ENCODE measurements around the gene SERINC3. TPM values are rescaled to one million over a fixed set of nuclear protein-coding genes. Genes with fewer than 3 reads are reported as not detected.

SERINC3 gene
- total RNA-seq, 1 experiment from 2014 or later, result 41.3 TPM

DNA sequence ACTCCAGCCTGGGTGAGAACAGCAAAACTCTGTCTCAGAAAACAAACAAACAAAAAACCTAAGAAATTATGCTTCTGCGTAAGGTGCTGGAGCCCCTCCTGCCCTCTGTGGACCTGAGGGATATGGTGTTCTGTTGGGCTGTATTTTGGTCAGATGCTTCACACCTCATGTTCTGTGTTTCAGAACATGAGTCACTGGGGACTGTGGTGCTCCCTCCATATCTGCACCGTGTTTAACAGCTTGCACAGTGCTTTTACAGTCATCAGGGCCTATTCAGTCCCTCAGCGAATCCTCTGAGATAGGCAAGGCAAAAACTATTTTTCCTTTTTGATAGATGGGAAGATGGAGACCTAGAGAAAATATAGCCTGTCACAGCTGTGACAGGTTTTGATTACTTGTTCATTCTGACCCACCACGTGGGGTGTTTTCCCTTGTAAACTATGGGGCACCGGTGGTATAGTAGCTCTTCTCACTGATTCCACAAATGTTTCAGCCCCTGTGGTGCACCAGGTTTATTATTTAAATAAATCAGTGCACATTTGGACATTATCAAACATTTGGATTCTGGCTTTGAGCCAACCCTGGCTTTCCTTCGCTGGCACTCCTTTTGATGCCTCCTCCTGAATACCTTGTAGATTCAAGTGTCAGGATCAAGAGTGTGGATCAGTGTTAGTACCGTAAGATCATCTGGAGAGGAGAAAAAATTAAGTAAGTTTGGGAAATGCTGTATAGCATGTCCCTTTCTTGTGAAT, 36.6 kb downstream of the SERINC3 start (continued):
- TF ChIP-seq, protein P1, sequence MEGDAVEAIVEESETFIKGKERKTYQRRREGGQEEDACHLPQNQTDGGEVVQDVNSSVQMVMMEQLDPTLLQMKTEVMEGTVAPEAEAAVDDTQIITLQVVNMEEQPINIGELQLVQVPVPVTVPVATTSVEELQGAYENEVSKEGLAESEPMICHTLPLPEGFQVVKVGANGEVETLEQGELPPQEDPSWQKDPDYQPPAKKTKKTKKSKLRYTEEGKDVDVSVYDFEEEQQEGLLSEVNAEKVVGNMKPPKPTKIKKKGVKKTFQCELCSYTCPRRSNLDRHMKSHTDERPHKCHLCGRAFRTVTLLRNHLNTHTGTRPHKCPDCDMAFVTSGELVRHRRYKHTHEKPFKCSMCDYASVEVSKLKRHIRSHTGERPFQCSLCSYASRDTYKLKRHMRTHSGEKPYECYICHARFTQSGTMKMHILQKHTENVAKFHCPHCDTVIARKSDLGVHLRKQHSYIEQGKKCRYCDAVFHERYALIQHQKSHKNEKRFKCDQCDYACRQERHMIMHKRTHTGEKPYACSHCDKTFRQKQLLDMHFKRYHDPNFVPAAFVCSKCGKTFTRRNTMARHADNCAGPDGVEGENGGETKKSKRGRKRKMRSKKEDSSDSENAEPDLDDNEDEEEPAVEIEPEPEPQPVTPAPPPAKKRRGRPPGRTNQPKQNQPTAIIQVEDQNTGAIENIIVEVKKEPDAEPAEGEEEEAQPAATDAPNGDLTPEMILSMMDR (IDR thresholded peaks at IDR 0.05), result no peak
- TF ChIP-seq GABPB1 (CRISPR knock-in tag; IDR thresholded peaks at IDR 0.05) (no peak), FOXK1 (CRISPR knock-in tag; IDR thresholded peaks at IDR 0.05) (no peak), ZNF263 (CRISPR knock-in tag; IDR thresholded peaks at IDR 0.05; ENCODE audit: low read depth) (no peak), NFYB (CRISPR knock-in tag; conservative IDR thresholded peaks at IDR 0.05; ENCODE audit: low read depth) (no peak), SMAD3 (CRISPR knock-in tag; IDR thresholded peaks at IDR 0.05; ENCODE audit: borderline replicate concordance) (no peak)
- TF ChIP-seq, protein P2, sequence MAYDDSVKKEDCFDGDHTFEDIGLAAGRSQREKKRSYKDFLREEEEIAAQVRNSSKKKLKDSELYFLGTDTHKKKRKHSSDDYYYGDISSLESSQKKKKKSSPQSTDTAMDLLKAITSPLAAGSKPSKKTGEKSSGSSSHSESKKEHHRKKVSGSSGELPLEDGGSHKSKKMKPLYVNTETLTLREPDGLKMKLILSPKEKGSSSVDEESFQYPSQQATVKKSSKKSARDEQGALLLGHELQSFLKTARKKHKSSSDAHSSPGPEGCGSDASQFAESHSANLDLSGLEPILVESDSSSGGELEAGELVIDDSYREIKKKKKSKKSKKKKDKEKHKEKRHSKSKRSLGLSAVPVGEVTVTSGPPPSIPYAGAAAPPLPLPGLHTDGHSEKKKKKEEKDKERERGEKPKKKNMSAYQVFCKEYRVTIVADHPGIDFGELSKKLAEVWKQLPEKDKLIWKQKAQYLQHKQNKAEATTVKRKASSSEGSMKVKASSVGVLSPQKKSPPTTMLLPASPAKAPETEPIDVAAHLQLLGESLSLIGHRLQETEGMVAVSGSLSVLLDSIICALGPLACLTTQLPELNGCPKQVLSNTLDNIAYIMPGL (CRISPR knock-in tag; IDR thresholded peaks at IDR 0.05), result no peak
- TF ChIP-seq, protein P3, sequence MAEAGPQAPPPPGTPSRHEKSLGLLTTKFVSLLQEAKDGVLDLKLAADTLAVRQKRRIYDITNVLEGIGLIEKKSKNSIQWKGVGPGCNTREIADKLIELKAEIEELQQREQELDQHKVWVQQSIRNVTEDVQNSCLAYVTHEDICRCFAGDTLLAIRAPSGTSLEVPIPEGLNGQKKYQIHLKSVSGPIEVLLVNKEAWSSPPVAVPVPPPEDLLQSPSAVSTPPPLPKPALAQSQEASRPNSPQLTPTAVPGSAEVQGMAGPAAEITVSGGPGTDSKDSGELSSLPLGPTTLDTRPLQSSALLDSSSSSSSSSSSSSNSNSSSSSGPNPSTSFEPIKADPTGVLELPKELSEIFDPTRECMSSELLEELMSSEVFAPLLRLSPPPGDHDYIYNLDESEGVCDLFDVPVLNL (CRISPR knock-in tag; IDR thresholded peaks at IDR 0.05; ENCODE audit: borderline replicate concordance, low read depth), result no peak
- TF ChIP-seq, protein P4, sequence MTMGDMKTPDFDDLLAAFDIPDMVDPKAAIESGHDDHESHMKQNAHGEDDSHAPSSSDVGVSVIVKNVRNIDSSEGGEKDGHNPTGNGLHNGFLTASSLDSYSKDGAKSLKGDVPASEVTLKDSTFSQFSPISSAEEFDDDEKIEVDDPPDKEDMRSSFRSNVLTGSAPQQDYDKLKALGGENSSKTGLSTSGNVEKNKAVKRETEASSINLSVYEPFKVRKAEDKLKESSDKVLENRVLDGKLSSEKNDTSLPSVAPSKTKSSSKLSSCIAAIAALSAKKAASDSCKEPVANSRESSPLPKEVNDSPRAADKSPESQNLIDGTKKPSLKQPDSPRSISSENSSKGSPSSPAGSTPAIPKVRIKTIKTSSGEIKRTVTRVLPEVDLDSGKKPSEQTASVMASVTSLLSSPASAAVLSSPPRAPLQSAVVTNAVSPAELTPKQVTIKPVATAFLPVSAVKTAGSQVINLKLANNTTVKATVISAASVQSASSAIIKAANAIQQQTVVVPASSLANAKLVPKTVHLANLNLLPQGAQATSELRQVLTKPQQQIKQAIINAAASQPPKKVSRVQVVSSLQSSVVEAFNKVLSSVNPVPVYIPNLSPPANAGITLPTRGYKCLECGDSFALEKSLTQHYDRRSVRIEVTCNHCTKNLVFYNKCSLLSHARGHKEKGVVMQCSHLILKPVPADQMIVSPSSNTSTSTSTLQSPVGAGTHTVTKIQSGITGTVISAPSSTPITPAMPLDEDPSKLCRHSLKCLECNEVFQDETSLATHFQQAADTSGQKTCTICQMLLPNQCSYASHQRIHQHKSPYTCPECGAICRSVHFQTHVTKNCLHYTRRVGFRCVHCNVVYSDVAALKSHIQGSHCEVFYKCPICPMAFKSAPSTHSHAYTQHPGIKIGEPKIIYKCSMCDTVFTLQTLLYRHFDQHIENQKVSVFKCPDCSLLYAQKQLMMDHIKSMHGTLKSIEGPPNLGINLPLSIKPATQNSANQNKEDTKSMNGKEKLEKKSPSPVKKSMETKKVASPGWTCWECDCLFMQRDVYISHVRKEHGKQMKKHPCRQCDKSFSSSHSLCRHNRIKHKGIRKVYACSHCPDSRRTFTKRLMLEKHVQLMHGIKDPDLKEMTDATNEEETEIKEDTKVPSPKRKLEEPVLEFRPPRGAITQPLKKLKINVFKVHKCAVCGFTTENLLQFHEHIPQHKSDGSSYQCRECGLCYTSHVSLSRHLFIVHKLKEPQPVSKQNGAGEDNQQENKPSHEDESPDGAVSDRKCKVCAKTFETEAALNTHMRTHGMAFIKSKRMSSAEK (CRISPR knock-in tag; IDR thresholded peaks at IDR 0.05; ENCODE audit: borderline replicate concordance), result no peak

DNA sequence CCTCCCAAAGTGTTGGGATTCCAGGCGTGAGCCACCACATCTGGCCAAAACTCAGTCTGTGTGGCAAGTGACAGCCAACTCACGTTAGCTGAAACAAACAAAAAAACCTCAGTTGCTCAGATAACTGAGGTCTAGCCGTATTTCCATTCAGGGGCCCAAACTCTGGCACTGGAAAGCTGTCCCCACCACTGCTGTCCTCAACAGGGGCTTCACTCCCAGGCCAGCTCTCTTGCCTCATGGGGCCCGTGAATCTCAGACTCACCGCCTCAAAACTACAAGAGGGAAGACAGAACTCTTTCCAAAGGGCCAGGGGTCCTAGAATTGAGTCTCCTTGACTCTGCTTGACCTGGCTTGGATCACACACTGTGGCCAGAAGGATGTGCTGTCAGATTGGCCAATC, 38.8 kb downstream of the SERINC3 start:
- H3K4me3 Mint-ChIP-seq, result no peak overlapping the region
- H3K27me3 Mint-ChIP-seq (ENCODE audit: low read depth), result no peaks in the 10 kb centered on the region; the same call in 1 of the 2 replicates
- CTCF ChIA-PET, result interaction anchor here (0.6 kb wide), 1 partner anchor 94 kb away, joined by 3 read pairs; no protein-coding TSS in a partner anchor
- H3K27ac Mint-ChIP-seq, result no peak overlapping the region
- H3K9me3 Mint-ChIP-seq, result no peaks in the 10 kb centered on the region
- H3K36me3 Mint-ChIP-seq, result peaks cover 13% of the 10 kb centered on the region
- no peak for ATAC-seq
- POLR2A ChIA-PET, result no interaction called here
- H3K4me1 Mint-ChIP-seq, result no peaks in the 10 kb centered on the region
- DNase-seq (ENCODE audit: low spot score), result no peak
- TF ChIP-seq ETV6 (CRISPR knock-in tag; IDR thresholded peaks at IDR 0.05) (no peak), CBFB (CRISPR knock-in tag; IDR thresholded peaks at IDR 0.05; ENCODE audit: low read depth) (no peak), ZNF232 (CRISPR knock-in tag; IDR thresholded peaks at IDR 0.05) (no peak), TEAD1 (CRISPR knock-in tag; IDR thresholded peaks at IDR 0.05) (no peak), RELA (CRISPR knock-in tag; IDR thresholded peaks at IDR 0.05; ENCODE audit: borderline replicate concordance) (no peak)
- TF ChIP-seq, protein P5, sequence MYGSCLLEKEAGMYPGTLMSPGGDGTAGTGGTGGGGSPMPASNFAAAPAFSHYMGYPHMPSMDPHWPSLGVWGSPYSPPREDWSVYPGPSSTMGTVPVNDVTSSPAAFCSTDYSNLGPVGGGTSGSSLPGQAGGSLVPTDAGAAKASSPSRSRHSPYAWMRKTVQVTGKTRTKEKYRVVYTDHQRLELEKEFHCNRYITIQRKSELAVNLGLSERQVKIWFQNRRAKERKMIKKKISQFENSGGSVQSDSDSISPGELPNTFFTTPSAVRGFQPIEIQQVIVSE (CRISPR knock-in tag; IDR thresholded peaks at IDR 0.05; ENCODE audit: borderline replicate concordance), result no peak
- TF ChIP-seq, protein P6, sequence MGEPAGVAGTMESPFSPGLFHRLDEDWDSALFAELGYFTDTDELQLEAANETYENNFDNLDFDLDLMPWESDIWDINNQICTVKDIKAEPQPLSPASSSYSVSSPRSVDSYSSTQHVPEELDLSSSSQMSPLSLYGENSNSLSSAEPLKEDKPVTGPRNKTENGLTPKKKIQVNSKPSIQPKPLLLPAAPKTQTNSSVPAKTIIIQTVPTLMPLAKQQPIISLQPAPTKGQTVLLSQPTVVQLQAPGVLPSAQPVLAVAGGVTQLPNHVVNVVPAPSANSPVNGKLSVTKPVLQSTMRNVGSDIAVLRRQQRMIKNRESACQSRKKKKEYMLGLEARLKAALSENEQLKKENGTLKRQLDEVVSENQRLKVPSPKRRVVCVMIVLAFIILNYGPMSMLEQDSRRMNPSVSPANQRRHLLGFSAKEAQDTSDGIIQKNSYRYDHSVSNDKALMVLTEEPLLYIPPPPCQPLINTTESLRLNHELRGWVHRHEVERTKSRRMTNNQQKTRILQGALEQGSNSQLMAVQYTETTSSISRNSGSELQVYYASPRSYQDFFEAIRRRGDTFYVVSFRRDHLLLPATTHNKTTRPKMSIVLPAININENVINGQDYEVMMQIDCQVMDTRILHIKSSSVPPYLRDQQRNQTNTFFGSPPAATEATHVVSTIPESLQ (CRISPR knock-in tag; IDR thresholded peaks at IDR 0.05), result no peak
- TF ChIP-seq, protein P7, sequence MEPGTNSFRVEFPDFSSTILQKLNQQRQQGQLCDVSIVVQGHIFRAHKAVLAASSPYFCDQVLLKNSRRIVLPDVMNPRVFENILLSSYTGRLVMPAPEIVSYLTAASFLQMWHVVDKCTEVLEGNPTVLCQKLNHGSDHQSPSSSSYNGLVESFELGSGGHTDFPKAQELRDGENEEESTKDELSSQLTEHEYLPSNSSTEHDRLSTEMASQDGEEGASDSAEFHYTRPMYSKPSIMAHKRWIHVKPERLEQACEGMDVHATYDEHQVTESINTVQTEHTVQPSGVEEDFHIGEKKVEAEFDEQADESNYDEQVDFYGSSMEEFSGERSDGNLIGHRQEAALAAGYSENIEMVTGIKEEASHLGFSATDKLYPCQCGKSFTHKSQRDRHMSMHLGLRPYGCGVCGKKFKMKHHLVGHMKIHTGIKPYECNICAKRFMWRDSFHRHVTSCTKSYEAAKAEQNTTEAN (CRISPR knock-in tag; IDR thresholded peaks at IDR 0.05), result no peak
- TF ChIP-seq, protein P8, sequence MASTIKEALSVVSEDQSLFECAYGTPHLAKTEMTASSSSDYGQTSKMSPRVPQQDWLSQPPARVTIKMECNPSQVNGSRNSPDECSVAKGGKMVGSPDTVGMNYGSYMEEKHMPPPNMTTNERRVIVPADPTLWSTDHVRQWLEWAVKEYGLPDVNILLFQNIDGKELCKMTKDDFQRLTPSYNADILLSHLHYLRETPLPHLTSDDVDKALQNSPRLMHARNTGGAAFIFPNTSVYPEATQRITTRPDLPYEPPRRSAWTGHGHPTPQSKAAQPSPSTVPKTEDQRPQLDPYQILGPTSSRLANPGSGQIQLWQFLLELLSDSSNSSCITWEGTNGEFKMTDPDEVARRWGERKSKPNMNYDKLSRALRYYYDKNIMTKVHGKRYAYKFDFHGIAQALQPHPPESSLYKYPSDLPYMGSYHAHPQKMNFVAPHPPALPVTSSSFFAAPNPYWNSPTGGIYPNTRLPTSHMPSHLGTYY (CRISPR knock-in tag; IDR thresholded peaks at IDR 0.05), result no peak

Data from WTC11 (cell line).